ENCODE data around the gene CARS1.

Gene CARS1

GRCh38 chr11:3057069-3057963 is at the start of gene CARS1:
CARS1 (minus strand) TSS chr11:3057423; CDS start chr11:3057367, 56 bp downstream.
- DNase-seq = peak; percentile 93

- DNase-seq = no peak
Observed at GRCh38 chr11:3105791-3106735, 48.8 kb upstream of the CARS1 start.

GRCh38 chr11:3104961-3105790 is 48.0 kb upstream of the CARS1 start:
- DNase-seq = no peak

GRCh38 chr11:3104051-3104714 is 47.0 kb upstream of the CARS1 start:
- no peak for DNase-seq

DNA sequence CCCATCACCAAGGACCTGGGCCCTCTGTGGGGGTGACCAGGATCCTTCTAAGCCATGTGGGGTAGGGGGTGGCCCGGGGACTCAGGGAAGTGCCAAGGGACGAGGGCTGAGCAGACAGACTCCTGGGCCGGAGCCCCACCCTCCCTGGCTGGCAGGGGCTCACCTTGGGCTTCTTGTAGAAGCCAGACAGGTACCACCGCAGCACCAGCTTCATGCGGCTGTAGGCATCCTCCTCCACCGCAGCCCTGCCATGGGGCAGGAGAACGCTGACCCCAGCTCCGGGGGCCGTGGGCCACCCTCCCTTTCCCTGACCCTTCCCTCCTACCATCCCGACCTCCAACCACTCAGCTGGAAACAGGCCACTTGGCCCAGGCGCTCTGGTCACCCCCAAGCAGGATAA is 45.9 kb upstream of the CARS1 start:
- no peak for DNase-seq

DNA sequence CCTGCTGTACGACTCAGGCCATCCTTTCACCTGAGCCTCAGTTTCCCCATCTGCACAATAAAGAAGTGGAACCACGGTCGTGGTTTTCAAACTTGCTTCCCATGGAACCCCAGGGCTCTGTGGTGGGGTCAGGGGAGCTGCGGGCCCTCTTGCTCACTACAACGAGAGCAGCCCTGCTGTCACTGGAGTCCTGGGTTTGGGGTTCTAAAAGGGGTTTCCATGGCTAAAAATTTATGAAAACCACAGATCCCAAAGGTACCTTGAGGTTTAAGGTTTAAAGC is 45.4 kb upstream of the CARS1 start:
- DNase-seq = no peak

GRCh38 chr11:3101921-3102640 is 44.9 kb upstream of the CARS1 start:
- no peak for DNase-seq

GRCh38 chr11:3099178-3099577 is 42.0 kb upstream of the CARS1 start:
- peak; percentile 11 for DNase-seq

DNA sequence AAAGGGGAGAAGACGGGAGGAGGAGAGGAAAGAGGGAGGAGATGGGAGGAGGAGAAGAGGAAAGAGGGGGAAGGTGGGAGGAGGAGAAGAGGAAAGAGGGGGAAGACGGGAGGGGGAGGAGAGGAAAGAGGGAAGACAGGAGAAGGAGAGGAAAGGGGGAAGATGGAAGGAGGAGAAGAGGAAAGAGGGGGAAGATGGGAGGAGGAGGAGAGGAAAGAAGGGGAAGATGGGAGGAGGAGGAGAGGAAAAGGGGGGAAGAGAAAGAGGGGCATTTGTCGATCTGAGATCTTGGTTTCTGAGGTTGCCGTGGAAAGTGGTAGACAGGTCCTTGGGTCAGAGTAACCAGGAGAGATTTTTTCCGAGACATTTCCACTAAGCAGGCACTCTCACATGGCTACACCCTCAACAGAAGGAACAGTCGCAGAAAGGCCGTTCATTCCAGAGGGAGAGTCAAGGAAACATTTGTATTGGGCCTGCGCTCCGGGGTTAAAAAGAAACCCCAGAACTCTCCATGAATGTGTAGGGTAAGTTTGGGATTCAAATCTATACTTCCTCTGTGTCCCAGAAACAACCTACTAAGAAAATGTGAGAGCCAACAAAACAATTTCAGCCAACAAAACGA is 39.8 kb upstream of the CARS1 start:
- no peak for DNase-seq

DNA sequence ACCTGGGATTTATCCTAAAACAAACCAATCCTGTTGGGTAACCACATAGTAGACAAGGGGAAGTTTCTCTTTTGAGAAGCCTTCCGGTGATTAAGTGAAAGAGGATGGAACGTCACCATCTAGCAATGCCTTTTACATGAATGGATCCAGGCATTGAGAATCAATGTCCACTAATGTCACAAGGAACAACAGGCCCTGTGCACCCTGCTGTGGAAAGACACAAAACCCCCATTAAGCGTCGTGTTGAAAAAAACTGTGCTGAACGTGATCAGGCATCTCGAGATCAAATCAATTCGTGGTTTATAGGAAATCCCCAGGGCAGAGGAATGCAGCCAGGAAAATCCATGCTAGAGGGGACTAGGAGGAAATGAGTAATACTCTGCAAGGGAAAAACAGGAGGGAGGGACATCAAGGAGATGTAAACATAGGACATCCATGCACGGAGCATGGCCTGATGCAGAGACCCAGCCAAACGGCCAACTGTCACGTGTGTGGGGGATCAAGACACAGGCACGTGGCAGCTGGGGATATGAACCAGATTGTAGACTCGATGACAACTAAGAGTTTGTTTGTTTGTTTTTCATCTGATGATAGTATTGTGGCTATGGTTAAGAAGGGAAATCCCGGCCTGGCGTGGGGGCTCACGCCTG is 38.6 kb upstream of the CARS1 start:
- no peak for DNase-seq

DNA sequence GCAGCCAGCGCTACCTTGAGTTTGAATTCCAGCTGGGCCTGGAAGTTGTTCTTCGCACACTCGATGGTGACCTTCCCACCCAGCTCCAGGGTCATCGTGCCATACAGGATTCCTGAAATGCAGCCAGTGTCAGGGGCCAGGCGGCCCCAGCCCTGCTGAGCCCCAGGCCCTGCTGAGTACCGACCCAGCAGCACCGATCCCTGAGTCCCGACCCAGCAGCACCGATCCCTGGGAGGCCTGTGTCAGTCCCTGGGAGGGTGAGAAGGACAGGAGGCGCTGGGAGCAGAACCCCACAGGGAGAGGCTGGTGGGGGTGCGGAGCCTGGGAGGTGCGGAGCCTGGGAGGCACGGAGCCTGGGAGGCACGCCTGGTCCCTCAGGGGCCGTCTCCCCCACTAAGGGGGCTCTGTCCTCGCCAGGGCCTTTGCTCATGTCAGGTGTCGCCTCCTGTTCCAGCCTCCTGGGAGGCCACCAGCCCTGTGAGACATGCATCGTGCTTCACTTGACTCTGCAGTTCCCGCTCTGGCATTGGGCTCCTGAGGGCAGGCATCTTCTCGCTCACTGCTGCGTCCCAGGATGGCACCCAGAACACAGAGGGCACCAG is 37.1 kb upstream of the CARS1 start:
- no peak for DNase-seq

GRCh38 chr11:3093281-3094191 is 36.3 kb upstream of the CARS1 start:
- no peak for DNase-seq

GRCh38 chr11:3092603-3093141 is 35.4 kb upstream of the CARS1 start:
- no peak for DNase-seq

- DNase-seq = peak; percentile 77
Observed at GRCh38 chr11:3091846-3092602, 34.8 kb upstream of the CARS1 start.

- DNase-seq = no peak
Observed at GRCh38 chr11:3091081-3091845, 34.0 kb upstream of the CARS1 start.

DNA sequence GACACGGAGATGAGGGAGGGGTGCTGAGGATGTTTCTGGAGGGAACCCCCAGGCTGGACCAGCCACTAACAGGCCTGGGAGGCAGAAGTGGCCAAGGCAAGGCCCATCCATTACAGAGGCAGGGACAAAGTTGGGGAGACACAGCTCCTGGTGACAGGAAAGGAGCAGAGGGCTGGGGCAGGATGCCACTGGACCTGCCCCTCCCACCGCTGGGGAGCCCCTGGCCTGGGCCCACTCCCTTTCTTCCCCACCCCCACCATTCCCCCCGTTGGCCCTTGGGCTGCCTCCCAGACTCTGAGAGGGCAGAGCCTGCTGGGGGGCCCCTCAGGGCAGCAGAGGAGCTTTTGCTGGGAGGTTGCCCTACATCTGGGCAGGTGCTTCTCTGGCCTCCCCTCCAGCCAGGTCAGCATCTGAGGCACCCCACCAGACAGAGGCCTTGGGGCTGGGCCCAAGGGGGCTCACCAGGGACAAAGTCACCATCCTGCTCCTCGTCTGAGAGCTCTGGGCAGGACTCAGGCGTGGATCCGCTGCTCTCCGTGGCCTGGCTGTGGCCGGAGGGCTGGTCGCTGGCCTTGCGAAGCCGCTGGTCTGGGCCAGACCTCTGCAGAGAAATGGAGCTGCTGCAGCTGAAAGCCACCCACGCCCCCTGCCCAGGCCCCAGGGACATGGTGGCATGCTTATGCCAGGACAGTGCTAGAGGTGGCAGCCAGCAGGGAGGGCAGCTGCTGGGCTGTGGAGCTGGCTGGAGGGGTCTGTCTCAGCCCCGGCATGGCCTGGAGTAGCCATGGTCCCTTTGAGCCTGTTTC is 33.1 kb upstream of the CARS1 start:
- no peak for DNase-seq

All from CD4-positive, alpha-beta T cell treated with Interleukin-10 for 1 hour (primary cell).